Measurements from ENCODE around the gene KBTBD13.
"Not testable (repeated sequence)": the region's sequence is repeated elsewhere in the genome, so short reads cannot be mapped to it uniquely, and the experiment has no call there.

KBTBD13 gene

DNA sequence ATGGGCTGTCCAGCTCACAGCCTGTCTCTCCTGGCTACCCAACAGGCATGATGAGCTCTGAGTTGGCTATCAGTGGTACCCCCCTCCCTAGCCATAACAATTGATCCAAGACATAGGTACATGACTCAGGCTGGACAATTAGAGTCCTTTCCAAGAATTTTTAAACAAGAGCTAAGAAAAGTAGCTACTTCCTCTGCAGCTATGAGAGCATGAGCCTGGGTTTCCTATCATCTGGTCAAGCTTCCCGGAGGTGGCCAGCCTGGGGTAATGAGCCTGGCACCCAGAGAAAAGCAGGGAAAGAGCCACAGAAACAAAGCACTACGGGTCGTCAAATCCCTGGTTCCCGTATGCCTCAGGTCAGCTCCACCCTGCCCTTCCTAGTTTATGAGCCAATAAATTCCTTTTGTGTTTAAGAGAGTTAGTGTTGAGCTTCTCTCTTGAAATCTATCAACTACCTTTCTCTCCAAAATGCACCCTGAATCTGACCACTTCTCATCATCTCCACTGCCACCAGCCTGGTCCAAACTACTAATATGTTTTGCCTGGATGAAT, 33.7 kb upstream of the KBTBD13 start:
- Mint-ChIP-seq H3K27ac (no peak overlapping the region), H3K9me3 (ENCODE audit: low read depth) (no peaks in the 10 kb centered on the region), H3K27me3 (peaks cover 2% of the 10 kb centered on the region), H3K4me1 (ENCODE audit: low read depth) (no peaks in the 10 kb centered on the region), H3K4me3 (no peak overlapping the region), H3K36me3 (no peaks in the 10 kb centered on the region)

DNA sequence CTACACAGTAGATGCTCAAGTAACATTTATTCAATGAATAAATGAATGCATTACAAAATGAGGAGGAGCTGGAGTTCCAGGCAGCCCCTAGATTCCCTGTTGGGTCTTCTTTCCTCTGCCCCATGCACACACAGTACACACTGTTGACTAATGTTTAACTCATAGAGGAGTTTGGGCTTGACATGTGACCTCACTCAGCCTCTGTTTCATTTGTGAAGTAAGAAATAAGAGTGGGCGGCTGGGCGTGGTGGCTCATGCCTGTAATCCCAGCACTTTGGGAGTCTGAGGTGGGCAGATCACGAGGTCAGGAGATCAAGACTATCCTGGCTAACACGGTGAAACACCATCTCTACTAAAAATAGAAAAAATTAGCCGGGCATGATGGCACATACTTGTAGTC, 32.3 kb upstream of the KBTBD13 start:
- H3K27me3 Mint-ChIP-seq; H3K27ac Mint-ChIP-seq; H3K4me3 Mint-ChIP-seq; H3K4me1 Mint-ChIP-seq (ENCODE audit: low read depth); H3K9me3 Mint-ChIP-seq (ENCODE audit: low read depth); H3K36me3 Mint-ChIP-seq: not testable (repeated sequence)

DNA sequence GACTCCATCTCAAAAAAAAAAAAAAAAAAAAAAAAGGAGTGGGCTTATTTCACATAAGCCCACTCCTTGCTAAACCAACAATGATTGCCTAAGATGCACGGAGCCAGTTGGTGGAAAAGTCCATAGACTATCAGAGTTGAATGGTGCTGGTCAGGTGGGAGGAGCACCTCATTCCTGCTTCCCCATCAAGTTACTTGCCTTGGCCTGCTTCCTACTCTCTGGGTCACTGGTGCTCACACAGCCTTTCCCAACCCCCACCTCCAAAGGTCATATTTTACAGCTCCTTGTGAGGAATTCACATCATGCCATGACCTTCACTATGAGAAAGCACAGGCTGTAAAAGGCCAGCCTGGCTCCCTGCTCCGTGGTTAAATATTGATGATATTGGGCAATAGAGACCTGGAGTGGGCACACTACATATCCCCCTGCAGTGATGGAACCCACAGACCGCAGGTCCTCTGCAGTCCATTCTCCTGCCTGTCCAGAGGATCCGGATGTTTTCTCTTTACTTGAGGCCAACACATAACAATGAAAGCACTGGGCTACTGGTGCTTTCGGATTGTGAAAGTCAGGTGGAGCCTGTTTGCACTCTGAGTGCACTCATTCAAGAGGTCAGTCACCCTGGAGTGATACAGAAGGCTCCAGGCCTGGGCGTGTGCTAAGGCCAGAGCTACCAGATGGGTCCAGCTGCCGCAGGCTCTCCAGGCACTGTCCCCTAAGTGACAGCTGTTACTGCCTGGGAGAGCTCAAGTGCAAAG, 31.6 kb upstream of the KBTBD13 start, which contains the start of gene SLC51B:
Gene SLC51B, plus strand, starts transcription at position 664 of the 758 bp plus-strand sequence. CDS start 4,618 bp downstream, outside the sequence.
- Mint-ChIP-seq H3K27me3 (peaks cover 2% of the 10 kb centered on the region), H3K9me3 (ENCODE audit: low read depth) (no peaks in the 10 kb centered on the region), H3K36me3 (no peaks in the 10 kb centered on the region), H3K4me3 (no peak within 1 kb of the TSS), H3K4me1 (ENCODE audit: low read depth) (peaks cover 9% of the 10 kb centered on the region), H3K27ac (no peak within 1 kb of the TSS)

DNA sequence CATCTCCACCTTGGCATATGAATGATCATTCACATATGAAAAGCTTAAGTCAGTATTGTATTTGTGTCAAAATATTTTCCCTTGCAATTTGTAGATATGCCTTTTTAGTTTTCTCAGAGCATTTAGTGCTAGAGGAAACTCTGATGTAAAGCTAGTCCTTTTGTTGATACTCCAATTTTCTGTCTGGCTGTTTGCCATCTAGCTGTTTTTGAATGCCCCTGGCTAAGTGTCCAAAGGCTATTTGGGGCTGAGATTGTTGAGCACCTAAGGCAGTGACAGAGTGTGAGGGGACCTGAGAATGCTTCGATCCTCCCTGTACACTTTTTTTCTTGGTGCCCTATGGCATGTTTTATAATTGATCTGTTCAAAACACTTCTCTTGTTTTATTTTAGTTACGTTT, 28.3 kb upstream of the KBTBD13 start:
- H3K4me1 Mint-ChIP-seq (ENCODE audit: low read depth), result peaks cover 10% of the 10 kb centered on the region
- no peaks in the 10 kb centered on the region for H3K36me3 Mint-ChIP-seq
- H3K9me3 Mint-ChIP-seq (ENCODE audit: low read depth), result no peaks in the 10 kb centered on the region
- peaks cover 2% of the 10 kb centered on the region for H3K27me3 Mint-ChIP-seq
- H3K27ac Mint-ChIP-seq, result no peak overlapping the region
- no peak overlapping the region for H3K4me3 Mint-ChIP-seq

DNA sequence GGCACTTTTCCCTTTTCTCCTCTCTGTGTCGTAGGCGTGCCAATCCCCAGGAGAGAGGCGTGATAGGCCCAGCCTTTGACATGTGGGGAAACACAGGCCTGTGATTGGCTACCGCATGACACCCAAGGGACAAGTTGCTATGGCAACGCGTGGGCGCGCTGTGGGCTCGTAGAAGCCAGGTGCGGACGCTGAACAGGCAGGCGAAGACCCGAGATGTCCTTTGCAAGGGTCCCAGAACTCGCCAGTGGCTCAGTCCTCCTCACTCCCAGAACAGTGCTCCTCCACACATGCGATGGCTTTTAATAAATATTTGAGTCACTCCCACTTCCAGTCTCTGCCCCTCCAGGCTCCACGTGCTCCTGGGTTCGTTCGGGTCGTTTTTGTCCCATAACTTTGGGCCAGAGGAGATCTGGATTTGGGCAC, 27.1 kb upstream of the KBTBD13 start:
- no peak overlapping the region for H3K27ac Mint-ChIP-seq
- no peaks in the 10 kb centered on the region for H3K9me3 Mint-ChIP-seq (ENCODE audit: low read depth)
- peak overlapping the region; percentile 67 for H3K4me3 Mint-ChIP-seq

DNA sequence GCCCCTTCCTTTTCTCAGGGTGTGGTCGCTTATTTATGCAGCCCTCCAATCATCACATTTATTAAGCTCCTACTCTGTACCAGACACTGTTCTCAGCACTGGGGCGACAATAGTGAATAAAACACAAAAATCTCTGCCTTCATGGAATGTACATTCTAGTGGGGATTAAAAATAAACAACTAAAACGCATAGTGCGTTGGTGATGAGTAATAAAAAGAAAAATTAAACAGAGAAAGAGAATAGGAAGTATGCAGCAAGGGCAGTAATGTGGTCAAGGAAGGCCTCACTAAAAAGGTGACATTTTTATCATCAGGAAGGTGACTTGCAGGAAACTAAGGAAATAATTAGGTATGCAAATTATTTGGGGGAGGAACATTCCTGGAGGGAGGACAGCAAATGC, 26.3 kb upstream of the KBTBD13 start:
- Mint-ChIP-seq H3K27me3 (peaks cover 1% of the 10 kb centered on the region), H3K4me3 (peak overlapping the region; percentile 39), H3K9me3 (ENCODE audit: low read depth) (no peaks in the 10 kb centered on the region), H3K36me3 (no peaks in the 10 kb centered on the region), H3K4me1 (ENCODE audit: low read depth) (peaks cover 10% of the 10 kb centered on the region), H3K27ac (no peak overlapping the region)

More for the DNA sequence above, 27.1 kb upstream of the KBTBD13 start:
- Mint-ChIP-seq H3K4me1 (ENCODE audit: low read depth) (peaks cover 10% of the 10 kb centered on the region), H3K27me3 (peaks cover 1% of the 10 kb centered on the region), H3K36me3 (no peaks in the 10 kb centered on the region)

DNA sequence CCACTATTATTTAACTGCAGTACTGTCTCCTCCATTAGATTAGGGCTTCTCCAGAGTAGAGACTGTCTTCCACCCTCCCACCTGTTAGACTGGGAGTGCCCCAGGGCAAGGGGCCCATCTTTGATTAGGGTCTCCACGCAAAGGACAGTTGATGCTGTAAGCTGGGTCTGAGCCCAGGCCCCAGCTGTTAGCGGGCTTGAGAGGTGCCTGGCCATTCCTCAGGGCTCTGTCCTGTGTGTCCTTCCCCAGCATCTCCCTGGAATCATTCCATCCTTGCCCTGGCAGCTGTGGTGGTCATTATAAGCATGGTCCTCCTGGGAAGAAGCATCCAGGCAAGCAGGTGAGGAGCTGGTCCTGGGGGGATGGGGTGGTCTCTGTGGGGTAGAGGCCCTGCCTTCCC, 25.3 kb upstream of the KBTBD13 start:
- no peaks in the 10 kb centered on the region for H3K36me3 Mint-ChIP-seq
- H3K4me1 Mint-ChIP-seq (ENCODE audit: low read depth), result peaks cover 10% of the 10 kb centered on the region
- H3K27ac Mint-ChIP-seq, result no peak overlapping the region
- no peak overlapping the region for H3K4me3 Mint-ChIP-seq
- no peaks in the 10 kb centered on the region for H3K9me3 Mint-ChIP-seq (ENCODE audit: low read depth)
- peaks cover 1% of the 10 kb centered on the region for H3K27me3 Mint-ChIP-seq

DNA sequence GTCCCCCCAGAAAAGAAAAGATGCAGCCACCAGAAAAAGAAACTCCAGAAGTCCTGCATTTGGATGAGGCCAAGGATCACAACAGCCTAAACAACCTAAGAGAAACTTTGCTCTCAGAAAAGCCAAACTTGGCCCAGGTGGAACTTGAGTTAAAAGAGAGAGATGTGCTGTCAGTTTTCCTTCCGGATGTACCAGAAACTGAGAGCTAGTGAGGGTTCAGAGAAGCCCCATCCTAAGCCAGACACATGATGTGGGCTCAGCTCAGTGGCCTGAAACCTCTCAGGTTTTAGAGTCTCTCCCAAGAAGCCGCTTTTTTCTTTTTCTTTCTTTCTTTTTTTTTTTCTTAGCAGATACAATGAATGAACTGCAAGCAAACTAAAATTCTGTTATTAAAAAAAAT, 23.6 kb upstream of the KBTBD13 start:
- Mint-ChIP-seq H3K36me3 (no peaks in the 10 kb centered on the region), H3K4me3 (no peak overlapping the region), H3K27ac (no peak overlapping the region), H3K27me3 (no peaks in the 10 kb centered on the region), H3K4me1 (ENCODE audit: low read depth) (peaks cover 10% of the 10 kb centered on the region), H3K9me3 (ENCODE audit: low read depth) (no peaks in the 10 kb centered on the region)

DNA sequence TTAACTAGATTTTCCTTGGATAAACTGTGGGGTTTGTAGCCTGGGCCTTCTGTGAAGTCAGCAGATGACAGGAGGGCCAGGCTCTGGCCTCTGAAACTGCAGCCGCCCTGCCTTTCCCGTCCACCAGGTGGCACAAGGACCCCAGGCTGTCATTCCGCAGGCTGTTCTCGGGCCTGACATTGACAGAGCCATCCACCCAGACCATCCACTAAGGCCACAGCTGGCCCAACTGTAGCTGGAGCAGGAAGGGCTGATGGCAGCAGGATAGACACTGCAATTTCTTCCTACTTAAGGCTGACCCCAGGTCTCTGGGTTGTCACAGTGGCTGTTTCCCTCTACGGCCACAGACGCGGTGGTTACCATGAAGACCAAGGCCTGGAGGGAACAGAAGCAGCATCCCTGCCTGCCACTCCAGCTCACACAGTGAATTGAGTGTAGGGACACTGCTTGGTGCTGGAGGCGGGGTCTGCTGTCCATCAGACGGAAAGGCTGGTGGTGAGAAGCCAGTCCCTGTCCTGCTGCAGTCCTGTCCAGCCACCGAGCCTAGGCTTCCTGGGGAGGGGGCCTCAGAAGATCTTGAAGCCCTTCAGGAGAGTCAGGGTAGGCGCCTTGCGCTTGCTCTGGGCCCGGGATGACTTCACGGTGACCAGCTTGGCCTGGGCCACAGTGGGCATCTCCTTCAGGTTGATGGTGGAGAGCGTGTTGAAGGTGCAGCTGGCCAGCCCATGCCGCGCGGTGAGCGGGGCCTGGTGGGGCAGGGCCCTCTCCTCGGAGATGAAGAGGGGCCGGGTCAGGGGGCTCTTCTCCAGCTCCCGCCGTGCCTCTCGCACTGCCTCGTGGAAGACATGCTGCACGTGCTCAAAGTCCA, 22.0 kb upstream of the KBTBD13 start:
- Mint-ChIP-seq H3K27ac (no peak overlapping the region), H3K36me3 (no peaks in the 10 kb centered on the region), H3K9me3 (ENCODE audit: low read depth) (no peaks in the 10 kb centered on the region), H3K4me3 (no peak overlapping the region), H3K27me3 (no peaks in the 10 kb centered on the region), H3K4me1 (ENCODE audit: low read depth) (peaks cover 4% of the 10 kb centered on the region)

DNA sequence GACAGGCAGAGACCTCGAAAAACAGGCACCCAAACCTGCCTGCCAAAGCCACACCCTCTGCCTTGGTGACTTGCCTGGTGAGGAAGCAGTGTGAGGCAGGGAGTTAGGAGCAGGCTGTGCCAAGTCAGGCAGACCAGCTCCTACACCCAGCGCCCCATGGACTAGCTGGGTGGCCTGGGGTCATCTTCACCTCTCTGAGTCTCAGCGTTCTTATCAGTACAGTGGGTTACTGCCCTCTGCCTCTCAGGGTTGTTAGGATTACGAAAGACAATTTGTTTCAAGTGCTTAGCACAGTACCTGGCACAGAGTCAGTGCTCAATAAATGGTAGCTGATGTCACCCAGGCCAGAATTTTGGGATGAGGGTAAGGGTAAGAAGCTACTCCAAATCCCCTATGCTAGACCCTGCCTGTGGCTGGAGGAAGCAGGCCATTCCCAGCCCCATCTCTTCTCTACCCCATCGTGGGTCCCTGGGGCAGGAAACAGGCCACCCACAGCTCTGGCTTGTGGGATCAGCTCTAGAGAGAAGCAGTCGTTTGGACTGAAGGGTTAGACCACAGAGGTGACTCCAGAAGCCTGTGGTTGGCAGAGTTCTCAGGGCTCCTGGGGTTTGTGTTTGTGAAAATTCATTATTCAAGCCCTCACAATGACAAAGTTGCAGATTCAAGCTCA, 21.2 kb upstream of the KBTBD13 start:
- Mint-ChIP-seq H3K9me3 (ENCODE audit: low read depth) (no peaks in the 10 kb centered on the region), H3K27ac (no peak overlapping the region), H3K36me3 (no peaks in the 10 kb centered on the region), H3K27me3 (no peaks in the 10 kb centered on the region), H3K4me1 (ENCODE audit: low read depth) (no peaks in the 10 kb centered on the region), H3K4me3 (no peak overlapping the region)

DNA sequence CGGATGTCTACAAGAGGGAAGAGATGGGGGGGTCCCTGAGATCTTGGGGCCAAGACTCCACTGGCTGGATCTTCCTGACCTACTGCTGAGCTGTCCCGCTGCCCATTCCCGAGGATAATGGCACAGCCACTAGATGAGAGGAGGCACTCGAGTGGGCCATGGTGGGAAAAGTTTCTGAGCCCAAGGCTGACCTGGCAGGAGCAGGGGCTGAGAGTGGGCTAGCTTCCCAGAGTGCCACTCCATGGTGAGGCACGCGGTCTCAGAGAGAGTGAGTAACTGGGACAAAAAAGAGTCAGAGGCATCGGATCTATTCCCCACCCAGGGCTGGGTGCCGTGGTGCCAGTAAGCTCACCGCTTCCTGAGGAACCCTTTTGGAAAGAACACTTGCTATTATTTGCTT, 20.4 kb upstream of the KBTBD13 start:
- Mint-ChIP-seq H3K9me3 (ENCODE audit: low read depth) (no peaks in the 10 kb centered on the region), H3K27me3 (no peaks in the 10 kb centered on the region), H3K4me1 (ENCODE audit: low read depth) (no peaks in the 10 kb centered on the region), H3K4me3 (no peak overlapping the region), H3K27ac (no peak overlapping the region), H3K36me3 (no peaks in the 10 kb centered on the region)

DNA sequence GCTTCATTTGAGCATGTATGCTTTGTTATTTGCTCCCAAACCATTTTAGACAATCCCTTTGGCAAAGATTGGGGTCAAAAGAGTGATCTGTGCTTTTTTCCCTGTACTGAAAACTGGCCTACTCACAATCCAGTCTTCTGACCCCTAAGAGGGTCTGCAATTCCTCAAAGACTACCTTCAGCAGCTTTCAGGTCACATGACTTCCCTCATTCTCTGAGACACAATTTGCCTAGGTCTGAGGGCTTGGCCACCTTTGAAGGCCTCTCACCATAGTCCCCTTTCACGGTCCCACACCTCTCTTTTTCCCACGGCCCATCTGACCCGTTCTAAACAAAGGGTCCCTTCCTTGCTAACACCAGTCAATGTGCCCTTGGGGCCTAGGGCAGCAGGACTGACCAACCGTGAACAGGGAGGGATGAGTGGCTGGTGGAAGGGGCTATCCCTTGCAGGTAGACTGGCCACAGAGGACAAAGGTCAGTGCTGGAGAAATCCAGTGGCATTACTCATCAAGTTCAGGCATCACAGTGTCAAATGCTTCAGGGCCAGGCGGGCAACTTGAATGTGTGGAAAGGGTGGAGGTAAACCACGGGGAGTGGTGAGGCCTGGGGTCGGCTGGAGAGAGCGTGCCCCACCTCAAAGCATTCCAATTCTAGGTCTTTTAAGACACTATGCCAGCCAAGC, 19.5 kb upstream of the KBTBD13 start:
- Mint-ChIP-seq H3K4me1 (ENCODE audit: low read depth) (no peaks in the 10 kb centered on the region), H3K4me3 (no peak overlapping the region), H3K36me3 (no peaks in the 10 kb centered on the region), H3K27ac (no peak overlapping the region), H3K27me3 (no peaks in the 10 kb centered on the region), H3K9me3 (ENCODE audit: low read depth) (no peaks in the 10 kb centered on the region)

DNA sequence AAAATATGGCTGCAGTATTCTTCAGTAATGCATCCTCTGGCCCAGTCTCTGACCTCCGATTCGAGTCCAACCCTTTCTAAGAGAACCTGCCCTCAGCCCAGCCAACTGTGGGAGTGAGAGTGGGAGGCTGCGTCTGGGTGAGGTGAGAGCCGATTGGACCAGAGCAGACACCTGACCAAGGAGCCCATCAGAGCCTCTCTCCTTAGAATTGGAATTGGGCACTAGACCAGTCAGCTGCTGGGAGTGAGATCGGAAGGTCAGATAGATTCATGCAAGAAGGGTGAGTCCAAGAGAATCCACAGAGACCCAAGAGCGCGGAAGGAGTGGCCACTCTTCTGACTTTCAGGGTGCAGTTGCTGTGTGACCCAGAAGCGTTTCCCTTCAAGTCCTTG, 19.0 kb upstream of the KBTBD13 start:
- Mint-ChIP-seq H3K27ac (no peak overlapping the region), H3K4me1 (ENCODE audit: low read depth) (no peaks in the 10 kb centered on the region), H3K9me3 (ENCODE audit: low read depth) (no peaks in the 10 kb centered on the region), H3K36me3 (no peaks in the 10 kb centered on the region), H3K27me3 (no peaks in the 10 kb centered on the region), H3K4me3 (no peak overlapping the region)
